Fibroblast of skin of scalp (primary cell): ENCODE data around the gene LATS2.
A peak's percentile ranks its signal among the peaks of the same experiment; 100 is the strongest.

ENCODE experiments used
- DNase-seq: peaks from one replicate; pipeline ENCODE4 v3.0.0-alpha.2; 2013

LATS2 gene

DNA sequence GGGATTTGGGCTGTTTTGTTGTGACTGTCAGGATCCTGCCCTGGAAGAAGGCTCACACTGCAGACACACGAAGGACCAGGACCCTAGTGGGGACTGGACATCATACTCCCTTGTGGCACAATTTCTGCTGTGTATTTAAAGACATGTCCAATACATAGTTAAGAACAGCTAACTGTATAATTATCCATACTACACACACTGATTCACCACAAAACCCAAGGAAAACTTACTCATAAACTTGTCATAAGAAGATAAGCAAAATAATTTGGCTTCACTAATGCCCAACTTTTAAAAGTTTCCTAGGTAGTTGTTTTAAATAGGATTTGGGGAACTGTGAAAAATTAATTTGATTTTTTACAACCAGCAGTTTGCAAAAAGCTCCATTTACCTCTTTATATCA lies 46.1 kb downstream of the LATS2 start:
- no peak for DNase-seq

DNA sequence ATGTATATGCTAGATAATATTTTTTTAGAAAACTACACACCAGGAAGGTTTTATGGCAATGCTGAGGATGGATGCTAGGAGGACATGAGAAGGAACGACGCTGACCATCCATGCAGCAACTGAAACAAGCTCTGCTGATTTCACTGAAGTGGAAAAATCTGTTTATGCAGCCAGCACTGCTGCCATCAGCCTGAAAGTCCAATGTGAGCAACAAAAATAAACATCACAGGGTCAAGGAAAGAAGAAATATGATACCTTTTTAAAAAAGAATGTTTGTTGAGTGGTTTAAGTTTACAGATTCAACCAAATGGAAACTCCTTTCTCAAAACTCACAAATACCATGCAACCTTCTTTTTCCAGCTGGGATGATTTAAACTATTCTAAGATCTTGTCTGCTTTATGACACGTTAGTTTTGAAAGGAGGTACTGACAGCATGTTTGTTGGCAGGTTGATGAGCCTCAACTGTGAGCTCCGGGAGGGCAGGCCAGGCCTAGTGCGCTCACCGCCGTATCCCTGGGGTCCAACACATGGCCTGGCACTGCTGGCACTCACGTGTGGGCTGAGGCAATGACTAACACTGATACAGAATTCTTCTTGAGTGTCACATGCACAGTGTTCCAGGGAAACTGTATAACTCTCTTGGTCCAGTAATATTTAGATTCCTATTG lies 46.8 kb downstream of the LATS2 start:
- DNase-seq, result peak; percentile 78

DNA sequence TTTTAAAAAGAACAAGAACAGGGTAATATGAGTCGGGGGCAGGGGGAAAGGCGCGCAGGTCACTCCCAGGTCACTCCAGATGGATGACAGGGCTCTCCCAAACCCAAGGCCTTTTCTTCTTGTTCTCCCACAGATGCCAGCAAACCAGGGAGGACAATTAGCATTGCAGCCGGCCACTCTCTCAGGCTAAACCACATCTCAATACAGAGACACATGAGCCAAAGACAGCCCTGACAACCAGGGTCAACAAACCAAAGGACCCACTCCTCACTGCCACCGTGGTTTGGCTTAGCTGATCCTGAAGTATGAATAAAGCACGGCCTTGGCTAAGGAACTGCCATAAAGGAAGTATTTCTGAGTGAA lies 47.3 kb downstream of the LATS2 start:
- DNase-seq, result no peak

DNA sequence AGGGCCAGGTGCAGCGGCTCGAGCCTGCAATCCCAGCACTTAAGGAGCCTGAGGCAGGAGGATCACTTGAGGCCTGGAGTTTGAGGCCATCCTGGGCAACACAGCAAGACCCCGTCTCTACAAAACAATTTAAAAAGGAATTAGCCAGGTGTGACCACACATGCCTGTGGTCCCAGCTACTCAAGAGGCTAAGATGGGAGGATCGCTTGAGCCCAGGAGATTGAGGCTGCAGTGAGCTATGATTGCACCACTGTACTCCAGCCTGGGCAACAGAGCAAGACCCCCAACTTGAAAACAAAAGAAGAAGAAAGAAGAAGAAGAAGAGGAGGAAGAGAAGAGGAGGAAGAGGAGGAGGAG lies 47.7 kb downstream of the LATS2 start:
- DNase-seq, result no peak

DNA sequence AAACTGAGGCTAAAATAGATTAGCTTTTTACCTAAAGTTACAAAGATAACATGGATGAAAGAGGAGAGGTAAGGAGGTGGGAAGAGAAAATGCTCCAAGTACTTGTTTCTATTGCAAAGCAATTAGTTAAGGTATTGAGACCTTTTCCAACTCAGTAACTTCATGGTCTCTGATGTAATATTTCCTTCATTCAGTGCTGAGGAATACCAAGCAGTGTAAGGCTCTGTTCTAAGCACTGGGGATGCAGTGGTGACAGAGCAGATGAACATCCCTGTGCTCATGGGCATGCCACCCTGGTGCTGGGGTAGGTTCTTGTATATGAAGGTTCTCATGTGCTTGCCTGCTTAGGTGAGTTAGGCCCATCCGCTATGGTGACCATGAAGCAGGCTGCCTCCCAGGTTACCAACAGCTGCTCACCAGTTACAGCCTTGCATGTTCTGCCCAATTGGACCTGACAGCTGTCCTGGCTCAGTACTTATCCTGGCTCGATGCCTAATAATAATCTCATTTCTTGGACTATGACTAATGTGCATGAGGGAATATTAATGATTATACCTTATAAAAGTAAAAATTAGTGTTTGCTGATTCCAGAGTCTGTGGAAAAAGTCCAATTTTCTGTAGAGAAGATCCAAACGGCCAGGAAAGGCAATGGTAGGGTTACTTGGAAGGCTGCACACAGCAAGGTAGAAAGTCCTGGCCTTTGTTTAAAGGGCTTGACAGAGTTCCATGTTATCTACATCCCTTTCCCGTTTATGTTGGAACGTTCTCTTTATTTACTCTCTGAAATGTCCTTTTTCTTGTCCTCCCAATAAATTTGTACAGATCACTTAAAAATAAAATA lies 48.3 kb downstream of the LATS2 start:
- DNase-seq, result no peak

DNA sequence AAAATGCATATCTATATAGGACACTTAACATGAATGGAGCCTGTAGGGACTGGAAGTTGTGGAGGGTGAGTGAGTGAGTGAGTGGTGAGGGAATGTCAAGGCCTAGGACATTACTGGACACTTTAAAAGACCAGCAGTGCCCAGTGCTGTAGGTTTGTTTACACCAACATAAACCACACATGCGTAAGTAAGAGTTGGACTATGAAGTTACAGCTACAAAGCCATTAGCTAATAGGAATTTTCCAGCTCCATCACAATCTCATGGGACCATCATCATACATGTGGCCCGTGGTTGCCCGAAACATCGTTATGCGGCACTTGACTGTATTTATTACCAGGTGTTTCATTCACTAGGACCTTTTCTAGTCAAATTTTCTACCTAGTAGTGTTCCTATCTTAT lies 49.2 kb downstream of the LATS2 start:
- no peak for DNase-seq

DNA sequence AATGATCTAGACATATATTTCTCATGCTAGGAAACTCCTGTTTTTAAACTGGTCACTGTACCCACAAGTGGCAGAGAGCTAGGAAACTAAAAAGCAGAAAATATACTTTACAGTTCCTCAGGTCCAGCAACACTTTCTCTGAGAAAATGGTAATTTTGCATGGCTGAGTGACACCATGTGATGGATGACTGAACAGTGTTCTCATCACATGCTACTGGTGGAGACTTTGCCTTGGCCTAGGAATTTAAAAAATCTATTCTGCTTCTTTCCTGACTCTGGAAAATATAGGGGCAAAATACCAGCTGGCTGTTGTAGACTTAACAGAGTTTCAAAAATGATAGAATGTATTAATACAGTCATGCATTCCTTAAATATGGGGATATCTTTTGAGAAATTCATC lies 50.0 kb downstream of the LATS2 start:
- peak; percentile 66 for DNase-seq

DNA sequence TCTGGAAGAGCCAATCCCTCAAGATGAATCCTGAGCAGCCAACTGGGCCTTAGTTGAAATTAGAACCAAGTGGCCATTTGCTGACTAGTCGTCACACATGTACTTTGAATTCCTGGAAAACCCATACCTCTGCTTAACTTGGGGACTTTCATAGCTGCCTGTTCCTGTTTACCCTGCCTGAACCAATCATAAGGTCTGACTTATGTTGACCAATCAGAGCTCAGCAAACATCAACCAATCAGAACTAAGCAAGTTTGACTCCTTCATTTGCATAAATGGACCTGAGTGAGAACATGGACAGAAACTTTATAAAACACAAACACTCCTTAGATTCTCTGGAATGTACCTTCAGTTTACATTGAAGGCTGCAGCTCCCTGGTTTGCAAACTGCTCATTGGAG lies 50.8 kb downstream of the LATS2 start:
- DNase-seq, result no peak

DNA sequence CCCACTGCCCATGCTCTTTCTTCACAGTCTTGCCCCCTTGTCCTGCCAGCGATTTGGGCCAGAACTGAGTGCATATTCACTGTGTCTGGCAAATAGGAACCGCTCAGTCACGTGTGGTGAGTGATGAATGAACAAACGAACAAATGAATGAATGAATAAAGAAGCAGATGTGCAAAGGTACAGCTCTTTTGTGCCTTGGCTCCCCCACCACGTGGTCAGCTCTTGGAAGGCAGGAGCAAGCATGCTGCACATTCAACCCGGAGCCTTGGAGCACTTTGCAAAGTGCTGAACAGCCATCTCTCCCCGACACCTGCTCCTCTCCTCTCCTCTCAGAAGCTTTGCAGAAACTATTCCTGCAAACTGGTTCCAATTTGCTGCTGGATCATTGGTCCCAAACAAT lies 52.4 kb downstream of the LATS2 start:
- no peak for DNase-seq

DNA sequence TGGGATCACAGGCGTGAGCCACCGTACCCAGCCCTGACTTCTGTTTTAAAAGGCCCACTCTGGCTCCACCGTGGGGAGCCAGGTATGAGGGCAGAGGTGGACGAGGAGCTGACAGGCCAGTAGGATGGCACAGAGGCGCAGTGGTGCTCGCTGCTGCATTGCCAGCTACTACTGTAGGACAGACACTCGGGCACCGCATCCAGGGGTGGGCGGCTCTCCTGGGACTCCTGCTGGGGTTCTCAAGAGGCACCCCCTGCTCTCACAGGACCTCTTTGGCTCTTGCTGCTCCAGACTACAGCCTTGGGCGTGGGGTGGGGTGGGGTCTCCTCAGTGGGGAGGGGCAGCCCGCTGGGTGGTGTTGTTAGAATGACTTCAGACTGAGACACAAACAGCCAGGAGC lies 53.4 kb downstream of the LATS2 start:
- no peak for DNase-seq

DNA sequence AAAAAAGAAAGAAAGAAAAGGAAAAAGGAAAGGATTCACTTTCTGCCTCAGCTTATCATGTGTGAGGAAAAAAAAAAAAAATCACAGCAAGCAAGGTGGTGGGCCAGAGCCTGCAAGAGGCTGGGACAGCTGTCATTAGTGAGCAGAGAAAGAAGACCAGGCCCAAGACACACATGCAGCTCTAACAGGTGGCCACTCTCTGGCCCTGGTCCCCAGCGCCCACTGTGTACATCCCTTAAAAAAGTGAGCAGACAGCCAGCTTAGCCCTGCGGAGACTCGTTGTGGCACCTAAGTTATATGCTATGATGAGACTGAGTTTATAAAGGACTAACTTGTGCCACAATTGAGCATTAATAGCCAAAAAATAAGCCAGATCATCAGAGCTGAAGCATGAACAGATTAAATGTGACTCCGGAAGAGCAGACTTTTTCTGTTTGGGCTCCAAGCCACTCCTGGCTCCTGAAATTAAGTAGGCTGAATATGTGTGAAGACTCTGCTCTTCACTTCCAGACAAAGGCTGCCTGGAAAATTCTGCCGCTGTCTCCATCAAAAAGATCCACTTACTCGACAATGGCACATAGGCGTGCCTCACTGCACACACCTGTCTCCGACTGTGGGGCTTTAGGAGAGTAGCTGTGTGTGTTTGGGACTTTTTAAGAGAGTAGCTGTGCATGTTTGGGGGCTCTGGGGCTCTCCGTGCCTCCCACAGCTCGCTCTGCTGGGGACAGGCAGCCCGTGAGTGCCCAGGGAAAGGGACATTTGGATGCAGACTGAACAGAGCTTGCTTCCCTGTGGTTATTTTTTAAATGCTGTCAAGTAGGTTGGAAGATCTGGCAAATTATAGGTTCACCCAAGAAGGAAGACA lies 55.0 kb downstream of the LATS2 start:
- no peak for DNase-seq

DNA sequence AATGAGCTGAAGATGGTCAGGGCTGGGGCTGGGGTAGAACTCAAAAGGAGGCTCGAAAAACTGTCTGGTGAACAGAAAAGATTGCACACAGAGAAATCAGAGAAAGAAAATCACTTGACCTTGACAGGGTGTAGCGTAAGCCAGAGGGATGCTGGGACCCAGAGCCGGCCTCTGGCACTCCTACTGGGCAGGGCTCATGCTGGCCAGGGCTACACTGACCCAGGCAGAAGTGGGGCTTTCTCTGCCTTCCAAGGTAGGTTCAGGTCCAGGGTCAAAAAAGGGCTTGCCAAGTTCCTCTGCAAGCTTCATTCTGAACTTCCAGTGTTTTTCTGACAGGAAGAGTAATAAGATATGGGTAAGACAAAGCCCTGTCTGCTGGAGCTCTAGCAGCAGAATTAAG lies 56.2 kb downstream of the LATS2 start:
- DNase-seq, result no peak

DNA sequence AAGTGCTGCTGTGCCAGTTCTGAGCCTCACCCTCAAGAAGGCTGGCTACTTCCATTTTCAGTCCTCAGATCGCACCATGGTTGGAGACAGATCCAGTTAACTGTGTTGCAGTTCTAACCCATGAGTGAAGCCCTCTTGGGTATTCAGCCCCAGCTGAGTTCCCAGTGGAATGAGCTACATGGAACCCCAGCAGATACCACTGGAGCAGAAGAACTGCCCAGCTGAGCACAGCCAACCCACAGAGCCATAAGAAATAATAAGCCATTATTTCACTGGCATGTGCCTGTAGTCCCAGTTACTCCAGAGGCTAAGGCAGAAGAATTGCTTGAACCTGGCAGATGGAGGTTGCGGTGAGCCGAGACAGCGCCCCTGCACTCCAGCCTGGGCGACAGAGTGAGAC lies 59.9 kb downstream of the LATS2 start:
- DNase-seq, result no peak

DNA sequence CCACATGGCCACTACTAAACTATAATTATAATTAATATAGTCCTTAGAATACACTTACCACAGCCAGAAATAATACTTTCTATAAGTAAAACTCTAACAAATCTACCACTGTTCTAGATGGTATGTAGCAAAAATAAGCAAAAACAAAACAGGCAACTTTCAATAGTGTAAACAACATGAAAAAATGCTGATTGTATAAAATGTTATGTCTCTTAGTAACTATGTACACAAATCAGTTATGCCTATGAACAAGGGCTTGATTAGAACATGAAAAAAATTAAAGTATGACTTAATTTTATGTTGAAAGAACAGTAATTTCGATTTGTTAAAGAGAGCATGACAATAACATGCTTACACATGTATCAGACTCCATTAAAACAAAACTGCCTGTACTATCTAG lies 60.7 kb downstream of the LATS2 start:
- DNase-seq, result no peak

DNA sequence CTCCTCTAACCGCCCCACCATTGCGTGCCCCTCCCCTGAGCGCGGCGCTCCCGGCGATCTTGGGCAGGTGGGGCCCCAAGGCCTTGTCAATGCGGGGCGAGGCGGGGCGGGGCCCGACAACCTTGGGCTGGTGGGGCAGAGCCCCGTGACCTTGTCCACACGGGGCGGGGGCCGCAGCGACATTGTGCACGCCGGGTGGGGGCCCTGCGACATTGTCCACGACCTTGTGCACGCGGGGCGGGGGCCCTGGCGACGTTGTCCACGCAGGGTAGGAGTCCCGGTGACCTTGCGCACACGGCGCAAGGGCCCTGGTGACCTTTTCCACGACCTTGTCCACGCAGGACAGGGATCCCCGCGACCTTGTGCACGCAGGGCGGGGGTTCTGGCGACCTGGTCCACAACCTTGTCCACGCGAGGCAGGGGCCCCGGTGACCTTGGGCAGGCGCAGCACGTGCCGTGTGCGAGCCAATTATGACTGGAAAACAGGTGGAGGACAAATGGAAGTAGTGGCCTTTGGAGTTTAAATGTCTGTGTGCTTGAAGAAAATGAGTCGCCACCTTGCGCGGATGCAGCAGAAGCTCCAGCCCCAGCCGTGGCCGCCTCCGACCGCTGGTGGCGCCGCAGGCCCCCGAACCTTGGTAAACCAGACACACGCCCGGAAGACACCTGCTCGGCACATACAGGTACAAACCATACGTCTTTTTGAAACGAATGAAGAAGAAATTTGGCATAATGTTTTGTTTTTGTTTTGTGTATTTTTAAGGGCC lies 62.6 kb downstream of the LATS2 start:
- no peak for DNase-seq

DNA sequence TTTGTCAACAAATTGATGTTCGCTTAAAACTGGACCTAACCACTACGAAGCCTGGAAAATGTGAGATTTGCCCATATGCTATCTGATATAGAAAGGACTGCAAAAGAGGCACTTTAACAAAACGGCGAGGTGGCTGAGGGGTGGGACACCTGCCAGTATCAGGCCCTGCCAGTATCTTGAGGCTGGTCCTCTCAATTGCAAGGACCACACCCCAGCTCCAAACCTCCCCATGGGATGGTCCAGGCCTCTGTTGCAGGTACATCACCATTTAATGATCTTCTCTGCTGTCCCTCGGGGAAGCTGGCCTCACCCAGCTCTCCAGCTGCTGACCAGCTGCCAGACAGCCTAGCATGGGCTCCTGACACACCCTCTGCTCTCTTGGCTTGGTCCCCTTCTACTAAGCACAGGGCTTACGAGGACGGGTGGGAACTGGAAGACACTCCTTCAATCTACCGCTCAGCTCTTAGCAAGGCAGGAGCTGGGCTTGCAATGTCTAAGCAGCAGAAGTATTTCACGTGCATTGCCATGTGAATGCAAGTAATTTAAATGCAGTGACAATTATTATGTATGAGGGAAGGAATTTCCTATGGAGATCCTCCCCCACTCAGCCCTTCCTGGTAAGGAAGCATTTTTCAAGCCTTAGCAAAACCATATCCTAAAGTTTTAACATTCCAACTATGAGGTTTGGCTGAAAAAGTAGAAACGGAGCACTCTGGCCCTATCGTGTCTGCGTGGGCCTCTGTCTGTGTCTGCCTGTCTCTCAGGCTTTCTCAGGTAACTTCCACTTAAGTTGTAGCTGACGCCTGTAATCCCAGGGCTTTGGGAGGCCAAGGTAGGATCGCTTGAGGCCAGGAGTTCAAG lies 63.9 kb downstream of the LATS2 start:
- peak; percentile 98 for DNase-seq

DNA sequence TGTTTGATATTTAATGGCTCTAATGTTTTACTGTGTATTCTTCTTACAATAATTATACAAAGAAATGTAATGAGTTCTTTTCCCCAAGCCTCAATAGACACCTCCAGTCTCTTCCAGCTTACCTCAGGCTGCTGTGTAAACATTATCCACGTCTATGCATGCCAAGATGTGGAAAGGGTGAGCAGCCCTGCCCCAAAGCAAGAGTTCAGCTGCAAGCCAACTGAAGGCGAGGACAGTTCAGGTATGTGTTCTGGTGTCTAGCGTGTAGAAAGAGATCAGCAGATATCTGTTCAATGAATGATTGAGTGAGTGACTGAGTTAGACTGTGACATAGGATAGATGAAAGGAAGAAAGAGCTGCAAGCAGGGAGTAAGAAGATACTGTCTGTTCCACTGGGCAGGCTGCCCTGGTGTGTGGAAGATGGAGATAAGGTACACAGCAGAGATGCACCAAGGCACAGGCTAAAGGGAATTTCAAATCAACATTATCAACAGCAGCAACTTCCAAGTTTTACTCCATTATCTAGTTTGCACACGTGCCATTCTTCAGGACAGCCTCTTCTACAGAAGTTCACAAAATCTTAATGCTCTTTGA lies 66.0 kb downstream of the LATS2 start:
- DNase-seq, result no peak

DNA sequence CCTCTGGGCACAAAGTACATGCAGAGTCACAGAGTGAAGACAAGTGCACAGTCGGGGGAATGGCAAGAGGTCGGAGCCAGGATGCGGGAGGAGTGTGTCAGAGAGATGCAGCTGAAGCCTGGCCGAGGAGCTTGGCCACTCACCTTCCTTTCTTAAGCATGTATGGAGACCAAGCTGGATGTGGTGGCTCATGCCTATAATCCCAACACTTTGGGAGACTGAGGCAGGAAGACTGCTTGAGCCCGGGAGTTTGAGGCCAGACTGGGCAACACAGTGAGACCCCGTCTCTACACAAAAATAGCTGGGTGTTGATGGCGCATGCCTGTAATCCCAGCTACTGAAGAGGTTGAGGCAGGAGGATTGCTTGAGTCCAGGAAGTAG lies 67.0 kb downstream of the LATS2 start:
- DNase-seq, result no peak

DNA sequence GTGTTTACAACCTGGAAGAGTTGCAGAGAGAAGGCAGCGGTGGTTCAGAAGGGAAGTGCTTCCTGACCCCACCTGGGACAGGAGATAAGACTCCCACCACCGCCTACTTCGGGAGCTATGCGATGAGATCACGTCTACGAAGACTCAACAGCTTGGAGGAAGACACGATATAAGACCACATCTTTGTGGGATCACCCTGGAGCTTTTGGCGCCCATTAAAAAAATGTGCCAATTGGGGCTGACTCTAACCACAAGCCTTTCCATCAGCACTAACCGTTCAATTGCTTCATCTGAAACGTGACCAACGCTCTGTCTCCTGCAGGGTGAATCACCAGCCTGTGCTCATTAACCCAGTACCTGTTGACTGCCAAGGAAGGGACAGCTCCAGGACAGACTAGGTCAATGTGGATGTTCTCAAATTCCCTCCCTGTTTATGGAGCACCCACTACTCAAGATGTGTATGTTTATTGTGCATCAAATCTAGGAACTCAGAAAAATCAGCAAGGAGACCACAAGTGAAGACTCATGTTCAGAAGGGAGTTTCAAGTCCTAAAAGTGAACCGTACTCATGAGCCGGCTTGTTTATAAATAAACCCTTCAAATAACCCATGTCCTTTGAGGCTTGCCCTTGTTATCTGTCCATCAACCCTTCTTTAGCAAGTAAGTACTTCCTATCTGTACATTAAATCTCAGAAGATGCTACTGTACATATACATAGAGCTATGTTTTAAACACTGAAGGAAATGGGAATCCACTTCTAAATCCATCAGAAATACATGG lies 67.5 kb downstream of the LATS2 start:
- DNase-seq, result peak; percentile 65

DNA sequence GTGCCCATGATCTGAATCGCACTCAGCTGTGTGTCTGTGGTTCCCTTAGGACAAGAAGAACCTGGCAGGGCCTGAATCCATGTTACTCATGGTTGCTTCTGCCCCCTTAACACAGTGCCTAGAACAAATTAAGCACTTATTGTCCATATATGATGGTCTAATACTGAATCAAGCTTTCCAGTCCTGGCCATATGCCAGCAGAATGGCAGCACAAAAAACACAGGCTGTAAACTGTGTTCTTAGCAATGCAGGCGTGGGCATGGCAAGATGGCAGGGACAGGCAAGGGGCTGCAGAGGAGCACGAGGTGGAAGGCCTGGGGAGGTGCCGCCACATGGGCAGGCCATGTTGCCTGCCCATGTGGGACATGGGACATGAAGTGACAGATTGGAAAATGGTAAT lies 68.2 kb downstream of the LATS2 start:
- no peak for DNase-seq
